Neuronal stem cell (in vitro differentiated cells): ENCODE data around the gene HSPA9.

ENCODE experiments used
- DNase-seq: peaks from one replicate; pipeline ENCODE4 v3.0.0-alpha.2; 2013; ENCODE audit warnings: low spot score
- H2AFZ ChIP-seq: one replicate; pipeline ENCODE4 v1.6.1; 2013; ENCODE audit warnings: mild to moderate bottlenecking, low read length, inconsistent platforms
- H2AK5ac ChIP-seq: 2 replicates; pipeline ENCODE4 v1.6.1; 2013; ENCODE audit warnings: low read depth, mild to moderate bottlenecking, inconsistent platforms, low read length, moderate library complexity, mixed read lengths
- H2BK120ac ChIP-seq: 2 replicates; pipeline ENCODE4 v1.6.1; 2013; ENCODE audit warnings: low read depth, mild to moderate bottlenecking, inconsistent platforms, low read length, moderate library complexity, mixed read lengths
- H2BK12ac ChIP-seq: one replicate; pipeline ENCODE4 v1.6.1; 2013; ENCODE audit warnings: low read length, inconsistent platforms
- H2BK15ac ChIP-seq: 2 replicates; pipeline ENCODE4 v1.6.1; 2013; ENCODE audit warnings: mild to moderate bottlenecking, low read length, inconsistent platforms, mixed read lengths
- H2BK5ac ChIP-seq: one replicate; pipeline ENCODE4 v1.6.1; 2013; ENCODE audit warnings: inconsistent platforms, mild to moderate bottlenecking, low read length, moderate library complexity
- H3K14ac ChIP-seq: one replicate; pipeline ENCODE4 v1.6.1; 2013; ENCODE audit warnings: low read length, inconsistent platforms
- H3K18ac ChIP-seq: 2 replicates; pipeline ENCODE4 v1.6.1; 2013; ENCODE audit warnings: low read length, inconsistent platforms
- H3K23ac ChIP-seq: 2 replicates; pipeline ENCODE4 v1.6.1; 2013; ENCODE audit warnings: low read depth, mild to moderate bottlenecking, mixed read lengths, low read length, inconsistent platforms; ENCODE audit not compliant: poor library complexity
- H3K27ac ChIP-seq: replicated peaks from 3 replicates; pipeline ENCODE4 v1.5.1; 2013; ENCODE audit warnings: low read length, inconsistent platforms
- H3K27me3 ChIP-seq, 3 experiments: 2 replicates each; pipeline ENCODE4 v1.6.1; 2013; ENCODE audit warnings: low read length in 3 of 3, mild to moderate bottlenecking in 2 of 3, inconsistent platforms in 1 of 3, low read depth in 1 of 3, mixed read lengths in 1 of 3, moderate library complexity in 1 of 3; ENCODE audit not compliant: control insufficient read depth in 3 of 3, insufficient read depth in 3 of 3
- H3K36me3 ChIP-seq, 2 donors: replicated peaks in 1 of 2; 2 replicates each; pipeline ENCODE4 v1.6.1; 2013; ENCODE audit warnings: low read length in 2 of 2; ENCODE audit not compliant: control insufficient read depth in 2 of 2, insufficient read depth in 2 of 2
- H3K4ac ChIP-seq: 2 replicates; pipeline ENCODE4 v1.6.1; 2013; ENCODE audit warnings: inconsistent platforms, mild to moderate bottlenecking, low read length, moderate library complexity
- H3K4me1 ChIP-seq, 2 donors: 1 replicate in 1 of 2; 2 replicates in 1 of 2; pipeline ENCODE4 v1.6.1; 2013; ENCODE audit warnings: low read length in 2 of 2, low read depth in 1 of 2; ENCODE audit not compliant: control insufficient read depth in 2 of 2, insufficient read depth in 1 of 2
- H3K4me2 ChIP-seq: one replicate; pipeline ENCODE4 v1.6.1; 2013; ENCODE audit warnings: mild to moderate bottlenecking, low read length, inconsistent platforms; ENCODE audit not compliant: insufficient read depth, poor library complexity, severe bottlenecking
- H3K4me3 ChIP-seq, 2 donors: 2 replicates each; pipeline ENCODE4 v1.5.1; 2013; ENCODE audit warnings: low read length in 2 of 2, mild to moderate bottlenecking in 2 of 2, inconsistent platforms in 1 of 2, moderate library complexity in 1 of 2
- H3K79me1 ChIP-seq: one replicate; pipeline ENCODE4 v1.6.1; 2013; ENCODE audit warnings: low read depth, mild to moderate bottlenecking, inconsistent platforms, low read length, moderate library complexity
- H3K9ac ChIP-seq: one replicate; pipeline ENCODE4 v1.6.1; 2013; ENCODE audit warnings: mild to moderate bottlenecking, low read depth, low read length, inconsistent platforms; ENCODE audit not compliant: poor library complexity
- H3K9me3 ChIP-seq, 2 donors: replicated peaks in 1 of 2; 2 replicates each; pipeline versions ENCODE3 to v1.6.1; 2013; ENCODE audit warnings: low read length in 2 of 2, mild to moderate bottlenecking in 2 of 2, inconsistent platforms in 1 of 2, low read depth in 1 of 2, mixed read lengths in 1 of 2, moderate library complexity in 1 of 2; ENCODE audit not compliant: control insufficient read depth in 2 of 2, insufficient read depth in 1 of 2
- H4K8ac ChIP-seq: one replicate; pipeline ENCODE4 v1.6.1; 2013; ENCODE audit warnings: low read depth, mild to moderate bottlenecking, inconsistent platforms, low read length, moderate library complexity
- H4K91ac ChIP-seq: one replicate; pipeline ENCODE4 v1.6.1; 2013; ENCODE audit warnings: low read length, low read depth, mild to moderate bottlenecking, inconsistent platforms; ENCODE audit not compliant: poor library complexity
- WGBS, 2 donors: extraction: QIAGEN DNeasy Blood & Tissue Kit; methylation state at CpG; one replicate each; pipeline ENCODE4 v1.1.7; 2013; ENCODE audit warnings: missing lambda C conversion rate in 2 of 2, mixed read lengths in 1 of 2; ENCODE audit not compliant: insufficient read length in 2 of 2, insufficient replicate concordance in 1 of 2; ENCODE audit errors: extremely low coverage in 2 of 2; 5-methylcytosine and 5-hydroxymethylcytosine counted together

The HSPA9 gene

DNA sequence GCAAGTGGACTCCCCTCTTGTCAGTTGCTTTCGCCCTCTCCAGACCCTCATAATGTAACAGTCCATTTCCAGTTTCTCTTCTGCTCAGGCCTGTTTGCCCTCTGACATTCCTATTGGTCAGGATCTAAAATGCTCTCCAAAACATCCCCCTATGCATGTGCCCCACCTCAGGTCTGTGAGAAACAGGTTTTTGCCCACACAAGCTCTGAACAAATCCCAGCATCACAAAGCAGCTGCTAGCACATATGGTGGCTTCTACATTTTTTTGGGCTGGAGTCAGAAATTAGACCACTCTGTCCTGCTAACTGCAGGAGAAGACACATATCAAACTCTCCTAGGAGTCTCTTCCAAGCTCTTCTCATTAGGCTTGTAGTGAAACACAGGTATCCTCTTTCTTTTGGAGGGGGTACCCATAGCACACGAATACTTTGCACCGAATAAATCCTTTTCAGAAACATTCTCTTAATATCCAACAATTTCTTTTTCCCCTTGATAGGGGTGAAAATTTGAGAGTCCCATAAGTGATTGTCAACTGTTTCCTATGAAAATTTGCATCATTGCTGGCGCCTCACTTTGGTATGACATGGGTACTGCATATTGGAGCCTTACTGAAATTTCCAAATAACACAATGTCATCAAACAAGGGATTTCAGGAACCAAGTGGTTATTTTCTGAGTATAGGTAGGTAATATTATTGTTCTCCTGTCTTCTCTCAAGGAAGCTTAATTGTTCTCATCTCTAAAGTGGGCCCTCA, 19.3 kb upstream of the HSPA9 start:
- Histone ChIP-seq H3K4ac (no peak overlapping the region), H3K79me1 (no peaks in the 10 kb centered on the region), H3K23ac (no peak overlapping the region), H3K9ac (no peak overlapping the region), H2BK120ac (no peak overlapping the region), H3K4me1 (peaks cover 9 to 14% of the 10 kb centered on the region in 2 donors), H3K4me2 (no peak overlapping the region), H3K4me3 (no peak overlapping the region), H3K27ac (no peak overlapping the region), H4K91ac (no peak overlapping the region), H3K27me3 (peaks cover 0 to 3% (median 0%) of the 10 kb centered on the region in 3 experiments), H2BK15ac (no peak overlapping the region), H4K8ac (no peak overlapping the region), H2AFZ (peak overlapping the region; percentile 69), H2BK5ac (no peak overlapping the region), H3K36me3 (no peaks in the 10 kb centered on the region), H2BK12ac (no peak overlapping the region), H3K9me3 (no peaks in the 10 kb centered on the region), H3K18ac (no peak overlapping the region), H3K14ac (no peak overlapping the region), H2AK5ac (no peak overlapping the region)
- no peak for DNase-seq
- WGBS, 2 donors, result no CpG with 5 or more reads among the region's 4 CpGs

DNA sequence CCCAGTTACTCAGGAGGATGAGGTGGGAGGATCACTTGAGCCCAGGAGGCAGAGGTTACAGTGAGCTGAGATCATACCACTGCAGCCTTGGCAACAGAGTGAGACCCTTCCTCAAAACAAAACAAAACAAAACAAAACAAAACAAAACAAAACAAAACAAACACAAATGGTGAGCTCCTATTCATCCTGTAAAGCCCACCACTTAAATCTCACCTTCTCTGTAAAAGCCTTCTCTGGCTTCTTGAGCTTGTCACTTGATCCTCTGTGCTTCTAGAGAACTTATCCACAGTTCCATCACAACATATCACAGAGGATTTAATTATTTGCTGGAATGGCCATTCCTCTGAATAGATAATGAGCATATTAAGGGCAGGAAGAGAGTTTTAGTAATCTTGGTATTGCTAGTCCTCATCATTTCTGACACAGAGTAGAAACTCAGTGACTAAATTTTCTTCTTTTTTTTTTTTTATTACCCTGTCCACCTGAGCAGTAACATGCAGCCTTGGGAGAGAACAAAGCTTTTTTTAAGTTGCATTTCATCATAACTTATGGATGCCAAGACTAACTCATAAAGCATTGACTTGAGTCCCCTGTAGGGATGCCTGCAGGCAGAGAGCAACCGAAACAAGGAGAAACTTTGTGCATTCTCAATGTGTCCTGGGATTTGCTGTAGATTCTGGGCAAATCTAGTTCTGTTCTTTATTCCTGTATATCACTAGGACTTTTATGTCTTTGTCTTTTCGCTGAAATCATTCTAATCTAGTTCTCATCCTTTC, 13.0 kb upstream of the HSPA9 start:
- Histone ChIP-seq H2AFZ (no peak overlapping the region), H3K23ac (no peak overlapping the region), H2BK120ac (no peak overlapping the region), H3K27me3 (peaks cover 0 to 5% (median 0%) of the 10 kb centered on the region in 3 experiments), H2BK15ac (no peak overlapping the region), H2BK12ac (no peak overlapping the region), H3K4me1 (no peaks in the 10 kb centered on the region), H3K4ac (no peak overlapping the region), H3K14ac (no peak overlapping the region), H3K18ac (no peak overlapping the region), H3K4me3 (no peak overlapping the region), H4K91ac (no peak overlapping the region), H3K9me3 (no peaks in the 10 kb centered on the region), H3K4me2 (no peak overlapping the region), H2BK5ac (no peak overlapping the region), H4K8ac (no peak overlapping the region), H3K9ac (no peak overlapping the region), H3K36me3 (no peaks in the 10 kb centered on the region), H3K27ac (no peak overlapping the region), H3K79me1 (no peaks in the 10 kb centered on the region), H2AK5ac (no peak overlapping the region)
- DNase-seq, result no peak
- WGBS, 2 donors, result no CpG with 5 or more reads among the region's 2 CpGs

GRCh38 chr5:138585157-138585556, 10.0 kb upstream of the HSPA9 start:
- H3K23ac ChIP-seq, result no peak overlapping the region
- no peak overlapping the region for H2AFZ ChIP-seq
- H3K36me3 ChIP-seq, result no peaks in the 10 kb centered on the region
- H3K4me1 ChIP-seq, result no peaks in the 10 kb centered on the region
- H2BK12ac ChIP-seq, result no peak overlapping the region
- H2AK5ac ChIP-seq, result no peak overlapping the region
- H2BK5ac ChIP-seq, result no peak overlapping the region
- peaks cover 0 to 5% (median 0%) of the 10 kb centered on the region in 3 experiments for H3K27me3 ChIP-seq
- H3K9me3 ChIP-seq, result no peaks in the 10 kb centered on the region
- no peak for DNase-seq
- no peak overlapping the region for H2BK120ac ChIP-seq
- no peak overlapping the region for H3K18ac ChIP-seq
- H3K4me3 ChIP-seq, result no peak overlapping the region
- H4K91ac ChIP-seq, result no peak overlapping the region
- no peak overlapping the region for H3K4me2 ChIP-seq
- H3K27ac ChIP-seq, result no peak overlapping the region
- H3K79me1 ChIP-seq, result no peaks in the 10 kb centered on the region
- no peak overlapping the region for H2BK15ac ChIP-seq
- no peak overlapping the region for H3K4ac ChIP-seq
- H4K8ac ChIP-seq, result no peak overlapping the region
- H3K9ac ChIP-seq, result no peak overlapping the region
- H3K14ac ChIP-seq, result no peak overlapping the region

- Histone ChIP-seq H2AFZ (peak overlapping the region; percentile 53), H3K9ac (no peak overlapping the region), H3K4ac (no peak overlapping the region), H2BK15ac (no peak overlapping the region), H3K23ac (no peak overlapping the region), H3K4me3 (no peak overlapping the region), H3K27ac (no peak overlapping the region), H2BK120ac (no peak overlapping the region), H3K9me3 (no peaks in the 10 kb centered on the region), H4K8ac (no peak overlapping the region), H2BK12ac (no peak overlapping the region), H3K18ac (no peak overlapping the region), H2BK5ac (no peak overlapping the region), H2AK5ac (no peak overlapping the region), H3K79me1 (no peaks in the 10 kb centered on the region), H3K4me1 (no peaks in the 10 kb centered on the region), H3K27me3 (peaks cover 0 to 4% (median 0%) of the 10 kb centered on the region in 3 experiments), H3K36me3 (no peaks in the 10 kb centered on the region), H3K14ac (no peak overlapping the region), H3K4me2 (no peak overlapping the region), H4K91ac (no peak overlapping the region)
- no CpG with 5 or more reads among the region's 8 CpGs for WGBS, 2 donors
- no peak for DNase-seq
Measured at GRCh38 chr5:138583984-138584637, 8.9 kb upstream of the HSPA9 start.
